Fibroblast of the conjunctiva (primary cell): Measurements from ENCODE around the gene NPDC1.

Source experiments
- DNase-seq: peaks from one replicate; pipeline ENCODE4 v3.0.0-alpha.2; 2010; ENCODE audit warnings: low read depth

NPDC1 gene

GRCh38 chr9:136994180-136994887, 51.6 kb downstream of the NPDC1 start:
- DNase-seq: no peak

GRCh38 chr9:136992819-136993369, 53.1 kb downstream of the NPDC1 start:
- no peak for DNase-seq

- peak; percentile 77 for DNase-seq
Measured at GRCh38 chr9:136991993-136992818, 53.8 kb downstream of the NPDC1 start, which contains the start of gene PAXX. Gene PAXX (plus strand): TSS chr9:136992422. CDS start chr9:136992444, 22 bp downstream.

- no peak for DNase-seq
Measured at GRCh38 chr9:136990242-136990911, 55.6 kb downstream of the NPDC1 start.
